Measurements from ENCODE around the gene LSM14A.

- TF ChIP-seq CTCF (IDR thresholded peaks at IDR 0.05; ENCODE audit: insufficient read depth, low read length, poor library complexity, severe bottlenecking) (no peak), EZH2phosphoT487 (conservative IDR thresholded peaks at IDR 0.05; ENCODE audit: low read length) (no peak)
Observed at GRCh38 chr19:34256835-34257558, 84.7 kb downstream of the LSM14A start.

All from SU-DHL-6 (cell line).